Skeletal muscle tissue (tissue), 4 donors: ENCODE measurements around the gene ZBTB7C. TPM values are rescaled to one million over a fixed set of nuclear protein-coding genes. Genes with fewer than 3 reads are reported as not detected.

ENCODE experiments used
- H3K27ac ChIP-seq: one replicate; pipeline ENCODE4 v1.7.0; 2013; ENCODE audit warnings: mild to moderate bottlenecking, low read depth, low read length, inconsistent platforms
- H3K27me3 ChIP-seq, 3 donors: one replicate each; pipeline ENCODE4 v1.7.0; 2013; ENCODE audit warnings: low read length in 3 of 3; ENCODE audit not compliant: control insufficient read depth in 3 of 3, insufficient read depth in 3 of 3
- H3K36me3 ChIP-seq, 3 donors: one replicate each; pipeline ENCODE4 v1.7.0; 2013; ENCODE audit warnings: low read length in 3 of 3; ENCODE audit not compliant: control insufficient read depth in 3 of 3, insufficient read depth in 3 of 3
- H3K4me1 ChIP-seq, 3 donors: one replicate each; pipeline ENCODE4 v1.7.0; 2013; ENCODE audit warnings: low read length in 3 of 3, mild to moderate bottlenecking in 3 of 3; ENCODE audit not compliant: control insufficient read depth in 3 of 3, insufficient read depth in 3 of 3
- H3K4me3 ChIP-seq, 3 donors: one replicate each; pipeline ENCODE4 v1.7.0; 2013; ENCODE audit warnings: low read length in 3 of 3
- H3K9ac ChIP-seq, 3 donors: one replicate each; pipeline ENCODE4 v1.7.0; 2013; ENCODE audit warnings: low read length in 3 of 3, mild to moderate bottlenecking in 3 of 3, moderate library complexity in 2 of 3, low read depth in 1 of 3
- H3K9me3 ChIP-seq, 3 donors: one replicate each; pipeline ENCODE4 v1.7.0; 2013; ENCODE audit warnings: low read length in 3 of 3; ENCODE audit not compliant: control insufficient read depth in 3 of 3
- total RNA-seq: library from RNA; depleted of rRNA; stranded (reverse); fragments of >200 nt; gene quantifications from one replicate; pipeline ENCODE4 v1.2.3, GENCODE V29; 2014
- donor health status: Osteomylitis.

Gene ZBTB7C
- total RNA-seq, 1 donor from 2014 or later: 2.6 TPM

DNA sequence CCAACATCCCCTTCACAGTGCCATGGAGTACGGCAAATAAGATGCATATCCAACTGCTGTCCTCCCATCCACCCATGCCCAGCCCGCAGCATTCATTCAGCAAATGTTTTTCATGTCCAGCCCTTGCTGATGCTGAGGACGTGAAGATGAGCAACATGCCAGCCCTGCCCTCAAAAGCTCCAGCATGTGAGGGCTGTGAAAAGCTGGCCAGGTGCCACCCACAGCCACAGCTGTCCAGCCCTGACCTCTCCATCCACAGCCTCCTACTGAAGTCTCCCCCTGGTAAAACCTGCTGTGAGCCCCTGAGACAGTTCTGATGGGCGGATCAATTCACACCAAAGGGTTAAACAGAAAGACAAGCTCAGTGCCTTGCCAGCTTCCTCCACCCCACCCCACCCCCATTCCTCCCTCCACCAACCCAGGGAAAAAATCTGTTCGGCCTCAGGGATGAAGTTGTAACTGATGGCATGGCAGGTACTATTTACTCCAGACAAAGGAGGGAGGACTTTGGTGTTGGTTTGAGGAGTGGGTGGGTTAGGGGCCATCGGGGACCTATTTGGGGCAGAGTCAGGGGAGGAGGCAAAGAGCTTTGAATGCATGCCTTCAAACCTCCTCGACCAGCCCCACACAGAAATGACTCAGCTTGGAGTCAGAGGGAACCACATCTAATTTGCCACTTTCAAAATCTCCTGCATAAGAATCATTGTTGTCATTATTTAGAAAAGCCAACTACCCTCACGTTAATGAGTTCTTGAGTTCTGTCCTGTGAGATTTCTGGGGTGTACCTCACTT, 4.3 kb downstream of the ZBTB7C start:
- no peak overlapping the region for H3K4me3 ChIP-seq
- no peaks in the 10 kb centered on the region for H3K9me3 ChIP-seq
- no peak overlapping the region for H3K27ac ChIP-seq
- H3K9ac ChIP-seq: no peak overlapping the region
- H3K4me1 ChIP-seq: peaks cover 6 to 15% (median 9%) of the 10 kb centered on the region in 3 donors
- peaks cover 10 to 26% (median 15%) of the 10 kb centered on the region in 3 donors for H3K27me3 ChIP-seq
- no peaks in the 10 kb centered on the region for H3K36me3 ChIP-seq

DNA sequence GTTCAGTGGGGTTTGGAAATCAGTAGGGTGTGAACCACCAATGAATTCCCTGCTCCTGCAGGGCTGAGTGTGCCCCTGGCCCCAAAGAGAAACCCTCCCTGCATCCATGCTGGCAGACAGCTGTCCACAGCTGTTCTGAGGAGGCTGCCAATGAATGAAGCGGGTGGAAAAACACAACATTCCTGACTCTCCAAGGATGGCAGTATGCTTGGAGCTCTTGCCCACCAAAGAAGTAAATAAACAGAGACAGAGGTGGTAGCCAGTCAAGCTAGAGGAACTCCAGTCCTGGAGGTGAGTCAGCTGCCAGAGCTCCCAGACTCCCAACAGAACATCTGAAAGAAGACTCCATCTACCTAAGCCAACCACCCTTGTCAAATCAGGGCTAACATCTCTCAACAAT, 6.2 kb downstream of the ZBTB7C start:
- no peak overlapping the region for H3K9ac ChIP-seq
- no peaks in the 10 kb centered on the region for H3K9me3 ChIP-seq
- no peaks in the 10 kb centered on the region for H3K36me3 ChIP-seq
- H3K4me3 ChIP-seq: no peak overlapping the region
- no peak overlapping the region for H3K27ac ChIP-seq
- H3K4me1 ChIP-seq: peaks cover 0 to 9% (median 4%) of the 10 kb centered on the region in 3 donors
- peaks cover 8 to 22% (median 11%) of the 10 kb centered on the region in 3 donors for H3K27me3 ChIP-seq

- Histone ChIP-seq H3K36me3 (no peaks in the 10 kb centered on the region), H3K4me3 (no peak overlapping the region), H3K27ac (no peak overlapping the region), H3K4me1 (peaks cover 0 to 3% (median 0%) of the 10 kb centered on the region in 3 donors), H3K27me3 (peaks cover 0 to 10% (median 0%) of the 10 kb centered on the region in 3 donors), H3K9me3 (no peaks in the 10 kb centered on the region), H3K9ac (no peak overlapping the region)
Observed at GRCh38 chr18:48399303-48400075, 9.7 kb downstream of the ZBTB7C start.

DNA sequence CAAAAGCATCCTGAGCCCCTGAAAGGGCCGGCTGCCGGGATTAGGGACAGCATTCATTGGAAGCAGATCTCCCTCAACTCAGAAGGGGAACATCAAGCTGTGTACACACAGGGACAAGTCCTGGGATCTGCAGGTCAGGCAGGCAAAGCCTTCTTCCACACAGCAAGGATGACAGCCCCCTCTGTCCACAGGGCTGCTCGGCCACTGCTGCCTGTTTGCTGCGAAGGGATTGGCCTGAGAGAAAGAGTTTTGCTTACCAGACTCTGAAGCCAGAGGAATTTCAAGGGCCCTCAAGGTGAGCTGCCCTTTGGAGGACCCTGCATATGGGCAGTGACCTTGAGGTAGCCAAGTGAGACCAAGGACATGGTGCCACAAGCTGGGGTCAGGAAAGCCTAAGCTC, 11.1 kb downstream of the ZBTB7C start:
- H3K36me3 ChIP-seq: no peaks in the 10 kb centered on the region
- H3K4me3 ChIP-seq: no peak overlapping the region
- H3K27me3 ChIP-seq: peaks cover 0 to 3% (median 0%) of the 10 kb centered on the region in 3 donors
- H3K9me3 ChIP-seq: no peaks in the 10 kb centered on the region
- no peak overlapping the region for H3K27ac ChIP-seq
- no peaks in the 10 kb centered on the region for H3K4me1 ChIP-seq
- H3K9ac ChIP-seq: no peak overlapping the region

GRCh38 chr18:48397021-48397420, 12.2 kb downstream of the ZBTB7C start:
- no peak overlapping the region for H3K27ac ChIP-seq
- H3K9me3 ChIP-seq: no peaks in the 10 kb centered on the region
- H3K4me1 ChIP-seq: peaks cover 0 to 8% (median 7%) of the 10 kb centered on the region in 3 donors
- H3K36me3 ChIP-seq: no peaks in the 10 kb centered on the region
- no peak overlapping the region for H3K9ac ChIP-seq
- H3K27me3 ChIP-seq: peaks cover 0 to 3% (median 0%) of the 10 kb centered on the region in 3 donors
- no peak overlapping the region for H3K4me3 ChIP-seq

DNA sequence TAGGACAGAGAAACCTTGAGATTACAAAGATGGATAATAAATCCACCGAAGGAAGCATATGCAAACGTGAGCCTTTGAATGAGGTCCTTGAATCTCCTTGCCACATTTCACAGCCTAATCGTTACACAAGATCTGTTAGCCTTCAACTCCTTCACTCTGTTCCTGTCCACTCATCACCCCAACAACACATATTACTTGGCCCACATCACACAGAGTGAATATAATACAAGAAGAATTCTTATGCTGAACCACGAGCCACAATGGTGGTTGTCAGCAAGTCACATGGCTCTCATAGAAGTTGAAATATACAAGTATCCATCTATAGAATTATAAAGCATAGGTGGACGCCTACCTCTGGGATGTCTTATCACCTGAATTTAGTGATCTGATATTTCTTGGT, 12.6 kb downstream of the ZBTB7C start:
- no peak overlapping the region for H3K27ac ChIP-seq
- peaks cover 0 to 12% (median 10%) of the 10 kb centered on the region in 3 donors for H3K4me1 ChIP-seq
- no peak overlapping the region for H3K9ac ChIP-seq
- peaks cover 0 to 3% (median 0%) of the 10 kb centered on the region in 3 donors for H3K27me3 ChIP-seq
- H3K36me3 ChIP-seq: no peaks in the 10 kb centered on the region
- no peaks in the 10 kb centered on the region for H3K9me3 ChIP-seq
- H3K4me3 ChIP-seq: no peak overlapping the region

DNA sequence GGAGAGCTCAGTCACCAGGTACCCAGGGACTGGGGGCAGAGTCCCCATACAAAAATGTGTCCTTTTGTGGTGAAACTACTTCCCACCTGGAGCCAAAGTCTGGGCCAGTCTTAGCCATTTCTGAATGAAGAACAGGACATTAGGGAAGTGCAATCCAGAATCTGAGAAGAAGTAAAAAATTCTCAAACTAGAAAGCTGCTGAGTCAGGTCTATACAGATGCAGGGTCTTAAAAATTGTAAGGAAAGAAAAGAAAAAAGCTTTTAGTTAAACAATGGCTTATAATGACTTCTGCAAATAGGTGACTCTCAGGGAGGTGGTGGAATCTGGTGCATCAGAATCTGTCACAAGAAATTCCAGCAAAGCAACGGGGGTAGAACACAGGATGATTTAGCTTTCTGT, 13.5 kb downstream of the ZBTB7C start:
- no peak overlapping the region for H3K9ac ChIP-seq
- no peaks in the 10 kb centered on the region for H3K9me3 ChIP-seq
- H3K4me1 ChIP-seq: peaks cover 0 to 12% (median 10%) of the 10 kb centered on the region in 3 donors
- H3K36me3 ChIP-seq: no peaks in the 10 kb centered on the region
- peaks cover 0 to 6% (median 0%) of the 10 kb centered on the region in 3 donors for H3K27me3 ChIP-seq
- H3K27ac ChIP-seq: no peak overlapping the region
- H3K4me3 ChIP-seq: no peak overlapping the region

- Histone ChIP-seq H3K4me3 (no peak overlapping the region), H3K27me3 (peaks cover 0 to 6% (median 0%) of the 10 kb centered on the region in 3 donors), H3K9ac (no peak overlapping the region), H3K9me3 (no peaks in the 10 kb centered on the region), H3K36me3 (no peaks in the 10 kb centered on the region), H3K27ac (no peak overlapping the region), H3K4me1 (peaks cover 0 to 12% (median 10%) of the 10 kb centered on the region in 3 donors)
Observed at GRCh38 chr18:48394176-48394575, 15.0 kb downstream of the ZBTB7C start.

DNA sequence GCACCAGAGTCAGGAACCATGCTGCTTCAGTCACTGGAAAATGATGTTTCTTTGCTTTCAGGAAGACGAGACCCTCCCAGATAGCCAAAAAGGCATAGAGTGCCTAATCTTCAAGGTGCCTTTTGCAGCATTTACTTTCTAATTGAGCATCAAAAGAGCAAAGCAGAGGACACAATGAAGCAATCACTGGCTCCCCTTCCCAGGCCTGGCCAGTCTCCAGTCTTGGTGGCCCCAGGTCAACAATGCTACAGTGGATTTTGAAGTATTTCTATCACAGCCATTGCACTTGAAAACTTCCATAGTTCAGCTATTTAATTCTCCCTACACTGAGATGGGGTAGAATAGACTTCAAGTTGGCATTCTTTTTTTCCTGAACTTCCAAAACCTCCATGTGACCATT, 15.4 kb downstream of the ZBTB7C start:
- peaks cover 0 to 6% (median 0%) of the 10 kb centered on the region in 3 donors for H3K27me3 ChIP-seq
- H3K36me3 ChIP-seq: no peaks in the 10 kb centered on the region
- H3K4me3 ChIP-seq: no peak overlapping the region
- H3K9ac ChIP-seq: no peak overlapping the region
- H3K9me3 ChIP-seq: no peaks in the 10 kb centered on the region
- peaks cover 0 to 12% (median 10%) of the 10 kb centered on the region in 3 donors for H3K4me1 ChIP-seq
- H3K27ac ChIP-seq: no peak overlapping the region

DNA sequence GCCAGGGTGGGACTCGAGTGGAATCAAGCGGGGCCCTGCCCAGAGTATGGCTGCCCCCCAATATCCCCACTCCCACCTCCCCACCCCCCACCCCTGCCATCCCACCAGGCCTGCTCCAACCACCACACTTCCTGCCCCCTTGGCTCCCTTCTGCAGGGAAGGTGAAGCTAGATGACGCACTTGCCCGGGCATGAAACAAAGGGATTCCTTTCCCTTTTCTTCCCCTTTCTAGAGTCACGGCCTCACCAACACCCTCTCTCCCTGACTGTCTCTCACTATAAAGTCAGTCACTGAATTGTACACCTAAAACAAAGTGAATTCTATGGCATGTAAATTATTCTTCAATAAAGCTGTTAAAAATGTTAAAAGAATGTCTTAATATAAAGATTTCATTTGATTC, 16.0 kb downstream of the ZBTB7C start:
- Histone ChIP-seq H3K4me1 (peaks cover 0 to 12% (median 10%) of the 10 kb centered on the region in 3 donors), H3K27ac (no peak overlapping the region), H3K36me3 (no peaks in the 10 kb centered on the region), H3K4me3 (no peak overlapping the region), H3K9me3 (no peaks in the 10 kb centered on the region), H3K9ac (no peak overlapping the region), H3K27me3 (peaks cover 0 to 6% (median 0%) of the 10 kb centered on the region in 3 donors)
